ENCODE measurements around the gene DNAJC4. TPM values are rescaled to one million over a fixed set of nuclear protein-coding genes. Genes with fewer than 3 reads are reported as not detected.
"Not testable (repeated sequence)": the region's sequence is repeated elsewhere in the genome, so short reads cannot be mapped to it uniquely, and the experiment has no call there.

The DNAJC4 gene
- total RNA-seq, 1 donor from 2014 or later: 17.6 TPM

DNA sequence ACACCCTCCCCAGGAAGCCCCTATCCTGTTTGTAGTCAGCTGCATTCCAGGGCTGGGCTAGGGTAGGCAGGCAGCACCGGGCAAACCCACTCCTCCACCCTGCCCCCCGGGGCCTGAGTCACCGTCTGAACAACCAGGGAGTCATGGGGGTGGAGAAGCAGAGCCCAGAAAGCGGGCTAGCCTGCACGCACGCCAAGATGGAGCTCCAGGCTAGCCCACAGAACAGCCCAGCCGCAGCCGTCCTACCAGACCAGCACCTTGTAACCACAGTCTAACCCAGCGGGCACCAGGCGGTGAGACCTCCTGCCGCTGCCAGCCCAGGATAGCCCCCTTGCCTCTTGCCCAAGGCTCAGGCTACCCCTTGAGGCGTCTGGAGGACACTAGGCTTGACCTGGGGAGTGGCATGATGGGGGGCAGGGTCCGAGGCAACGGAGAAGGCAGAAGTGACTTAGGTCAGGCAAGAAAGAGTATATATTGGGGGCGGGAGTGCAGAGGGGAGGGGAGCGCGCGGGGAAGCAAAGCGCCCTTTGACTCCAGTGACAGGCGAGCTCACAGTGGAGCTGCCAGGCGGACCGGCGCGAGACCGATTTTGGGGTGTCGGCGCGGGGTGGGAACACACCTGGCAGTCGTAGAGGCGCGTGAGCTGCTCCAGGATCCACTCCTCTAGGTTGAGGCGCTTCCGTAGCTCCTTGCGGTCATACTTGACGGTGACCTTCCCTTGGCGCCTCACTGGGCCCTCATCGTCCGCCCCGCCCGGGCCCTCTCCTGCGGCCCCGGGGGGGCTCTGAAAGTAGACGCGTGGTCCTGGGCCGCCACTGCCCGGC, 15.7 kb downstream of the DNAJC4 start:
- TF ChIP-seq, protein P1, sequence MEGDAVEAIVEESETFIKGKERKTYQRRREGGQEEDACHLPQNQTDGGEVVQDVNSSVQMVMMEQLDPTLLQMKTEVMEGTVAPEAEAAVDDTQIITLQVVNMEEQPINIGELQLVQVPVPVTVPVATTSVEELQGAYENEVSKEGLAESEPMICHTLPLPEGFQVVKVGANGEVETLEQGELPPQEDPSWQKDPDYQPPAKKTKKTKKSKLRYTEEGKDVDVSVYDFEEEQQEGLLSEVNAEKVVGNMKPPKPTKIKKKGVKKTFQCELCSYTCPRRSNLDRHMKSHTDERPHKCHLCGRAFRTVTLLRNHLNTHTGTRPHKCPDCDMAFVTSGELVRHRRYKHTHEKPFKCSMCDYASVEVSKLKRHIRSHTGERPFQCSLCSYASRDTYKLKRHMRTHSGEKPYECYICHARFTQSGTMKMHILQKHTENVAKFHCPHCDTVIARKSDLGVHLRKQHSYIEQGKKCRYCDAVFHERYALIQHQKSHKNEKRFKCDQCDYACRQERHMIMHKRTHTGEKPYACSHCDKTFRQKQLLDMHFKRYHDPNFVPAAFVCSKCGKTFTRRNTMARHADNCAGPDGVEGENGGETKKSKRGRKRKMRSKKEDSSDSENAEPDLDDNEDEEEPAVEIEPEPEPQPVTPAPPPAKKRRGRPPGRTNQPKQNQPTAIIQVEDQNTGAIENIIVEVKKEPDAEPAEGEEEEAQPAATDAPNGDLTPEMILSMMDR (conservative IDR thresholded peaks at IDR 0.05; ENCODE audit: low read depth, low read length): no peak
- no peak for DNase-seq (ENCODE audit: low read depth)
- peak overlapping the region; percentile 95 for H3K4me3 ChIP-seq (ENCODE audit: low read depth, low read length)

DNA sequence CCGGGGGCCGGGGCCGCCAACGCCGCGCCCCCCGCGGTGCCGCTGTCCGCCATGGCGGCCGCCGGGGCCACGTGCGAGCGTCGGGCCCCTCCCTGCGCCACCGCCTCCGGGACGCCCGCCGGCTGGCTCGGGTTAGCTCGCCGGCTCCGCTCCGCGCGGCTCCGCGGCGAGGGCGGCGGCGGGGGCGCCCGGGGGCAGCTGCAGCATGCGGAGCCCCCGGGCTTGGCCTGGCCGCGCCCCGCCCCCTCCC, 16.2 kb downstream of the DNAJC4 start:
- H3K4me3 ChIP-seq (ENCODE audit: low read depth, low read length): peak overlapping the region; percentile 95
- DNase-seq (ENCODE audit: low read depth): not testable (repeated sequence)

DNA sequence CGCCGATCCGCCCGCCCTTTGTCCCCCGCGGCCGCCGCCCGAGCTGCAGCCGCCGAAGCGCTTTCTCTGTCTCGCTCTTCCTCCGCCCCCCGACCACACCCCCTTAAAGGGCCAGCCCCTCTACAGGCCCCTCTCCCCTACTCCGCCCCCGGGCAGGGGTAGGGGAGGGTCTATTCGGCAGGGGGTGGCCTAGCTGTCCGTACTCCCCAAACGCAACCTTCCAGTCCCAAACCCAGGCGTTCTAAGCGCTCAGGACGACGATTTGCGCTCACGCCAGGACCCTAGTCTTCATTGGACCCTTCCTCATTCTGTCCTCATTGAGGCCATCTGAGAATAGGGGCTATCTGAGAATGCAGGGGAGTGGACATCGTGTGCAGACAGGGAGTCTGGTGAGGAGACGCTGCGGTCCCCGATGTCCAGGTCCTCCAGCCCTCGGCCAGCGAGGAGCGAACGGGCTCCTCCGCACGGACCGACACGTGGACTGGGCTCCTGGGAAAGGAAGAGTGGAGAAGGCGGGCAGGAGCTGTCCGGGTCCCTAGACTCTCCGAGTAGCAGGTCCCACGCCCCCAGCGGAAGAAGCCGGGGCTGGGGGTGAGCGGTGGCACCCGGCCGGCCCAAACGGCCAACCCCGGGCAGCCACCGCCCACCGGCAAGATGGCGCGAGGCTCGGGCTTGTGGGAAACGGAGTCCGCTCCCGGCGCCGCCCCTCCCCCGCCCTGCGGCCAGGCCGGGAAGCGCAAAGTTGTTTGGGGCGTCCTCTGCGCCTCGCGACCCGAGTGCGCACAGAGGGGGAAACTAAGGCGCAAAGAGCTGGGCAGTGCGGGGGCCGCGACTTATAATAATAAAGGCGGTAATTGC, 16.8 kb downstream of the DNAJC4 start, which contains the start of gene PPP1R14B:
TSS of gene PPP1R14B (minus strand) at position 73 of the 858 bp plus-strand sequence. CDS start 270 bp downstream, outside the sequence.
- peak within 1 kb of the TSS; percentile 95 for H3K4me3 ChIP-seq (ENCODE audit: low read depth, low read length)
- DNase-seq (ENCODE audit: low read depth): no peak
- TF ChIP-seq, protein P1 (conservative IDR thresholded peaks at IDR 0.05; ENCODE audit: low read depth, low read length): no peak

DNA sequence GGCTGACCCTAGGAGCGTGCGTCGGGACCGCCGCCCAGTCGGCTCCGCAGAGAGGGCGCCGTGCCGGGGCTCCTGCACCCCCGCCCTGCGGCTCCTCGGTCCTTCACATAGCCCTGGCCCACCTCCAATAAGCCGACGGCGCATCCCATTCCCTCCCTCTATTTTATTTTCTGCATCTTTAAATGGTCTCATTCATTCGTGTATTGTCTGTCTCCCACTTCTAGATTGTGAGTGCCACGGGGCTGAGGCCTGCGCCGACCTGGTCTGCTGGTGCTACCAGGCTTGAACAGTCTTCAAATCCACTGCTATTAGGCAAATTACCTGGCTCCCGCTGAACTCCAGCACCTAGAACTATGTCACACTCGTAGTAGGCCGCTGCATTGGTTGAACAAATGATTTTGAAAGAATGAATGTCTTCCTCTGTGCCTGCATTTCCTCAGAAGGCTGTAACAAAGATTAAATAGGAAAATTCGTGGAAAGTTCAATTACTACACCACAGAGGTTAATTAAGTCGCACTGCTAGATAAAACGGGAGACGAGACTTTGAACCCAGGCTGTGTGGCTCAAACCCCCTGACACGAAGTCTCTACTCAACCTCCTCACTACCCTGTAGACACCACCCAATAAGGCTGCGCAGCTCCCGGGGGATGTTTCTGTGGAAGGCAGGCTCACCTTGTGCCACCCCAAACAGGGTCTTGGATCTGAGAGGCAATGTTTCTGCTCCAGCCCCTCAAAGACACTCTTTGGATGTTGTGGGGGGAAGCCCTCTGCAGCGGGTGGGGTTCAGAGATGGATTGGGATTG, 17.6 kb downstream of the DNAJC4 start:
- DNase-seq (ENCODE audit: low read depth): no peak
- TF ChIP-seq, protein P1 (conservative IDR thresholded peaks at IDR 0.05; ENCODE audit: low read depth, low read length): no peak
- peak overlapping the region; percentile 90 for H3K4me3 ChIP-seq (ENCODE audit: low read depth, low read length)

DNA sequence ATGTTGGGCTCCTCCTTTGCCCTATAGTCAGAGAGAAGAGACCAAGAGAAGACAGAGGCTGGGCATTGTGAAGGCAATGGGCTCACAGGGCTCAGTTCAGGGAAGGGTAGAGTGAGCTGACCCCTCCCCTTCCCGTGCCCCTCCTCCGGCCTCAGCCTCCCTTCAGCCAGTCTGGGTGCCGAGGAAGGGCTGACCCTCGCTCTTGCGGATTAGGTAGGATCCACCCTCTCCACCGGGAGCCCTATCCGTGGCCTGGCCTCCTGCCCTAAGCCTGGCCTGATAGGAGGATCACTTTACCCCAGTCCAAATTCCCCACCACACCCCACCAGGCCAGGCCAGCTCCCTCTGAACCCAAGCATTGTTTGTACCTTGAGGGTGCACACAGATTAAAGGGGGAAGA, 18.2 kb downstream of the DNAJC4 start:
- TF ChIP-seq, protein P1 (conservative IDR thresholded peaks at IDR 0.05; ENCODE audit: low read depth, low read length): no peak
- no peak for DNase-seq (ENCODE audit: low read depth)
- H3K4me3 ChIP-seq (ENCODE audit: low read depth, low read length): no peak overlapping the region

DNA sequence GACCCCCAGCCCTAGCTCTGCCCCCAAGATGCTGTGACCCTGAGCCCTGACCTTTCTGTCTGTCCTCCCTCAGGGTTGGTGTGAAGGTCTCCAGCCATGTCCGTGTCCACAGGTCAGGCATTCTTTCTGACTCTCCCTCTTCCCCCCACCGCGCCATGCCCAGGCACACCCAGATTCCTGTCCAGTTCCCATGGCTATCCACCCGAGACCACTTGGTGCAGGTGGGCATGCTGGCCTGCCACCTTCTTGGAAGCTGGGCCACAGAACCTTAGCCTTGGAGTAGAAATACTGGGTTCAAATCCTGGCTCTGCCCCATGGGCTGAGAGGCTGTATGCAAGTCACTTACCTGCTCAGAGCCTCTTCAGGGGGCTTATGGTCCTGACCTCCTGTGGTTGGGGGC, 18.7 kb downstream of the DNAJC4 start:
- no peak for DNase-seq (ENCODE audit: low read depth)
- TF ChIP-seq, protein P1 (conservative IDR thresholded peaks at IDR 0.05; ENCODE audit: low read depth, low read length): no peak

More for the DNA sequence above, 18.7 kb downstream of the DNAJC4 start:
- H3K4me3 ChIP-seq (ENCODE audit: low read depth, low read length): no peak overlapping the region
